Measurements from ENCODE around the gene MAPKAP1. TPM values are rescaled to one million over a fixed set of nuclear protein-coding genes. Genes with fewer than 3 reads are reported as not detected.

Gene MAPKAP1
- polyA plus RNA-seq, 1 donor (not counting 4 experiments of a cell fraction or from before 2014, with no cell fraction given): 129 TPM

- no peaks in the 10 kb centered on the region for H3K79me2 ChIP-seq (ENCODE audit: control insufficient read depth, insufficient read depth, low read length)
- FAIRE-seq (no peak), DNase-seq (ENCODE audit: low read depth, low spot score) (no peak)
- H3K4me1 ChIP-seq (ENCODE audit: control insufficient read depth, extremely low read depth, insufficient read depth, low read length): no peaks in the 10 kb centered on the region
- H2AFZ ChIP-seq (ENCODE audit: control insufficient read depth, low read length): no peak overlapping the region
- H3K4me2 ChIP-seq (ENCODE audit: control insufficient read depth, extremely low read depth, insufficient read depth, low read depth, low read length): no peak overlapping the region
- dilution Hi-C loops (cut with MboI; ENCODE audit: extremely low pct_ligation_motif_present, low sequenced_read_pairs): no loop called here
- no peaks in the 10 kb centered on the region for H3K9me1 ChIP-seq (ENCODE audit: control insufficient read depth, extremely low read depth, insufficient read depth, low read length)
- H3K36me3 ChIP-seq (ENCODE audit: control insufficient read depth in 2 of 2, extremely low read depth in 1 of 2, insufficient read depth in 2 of 2, low read length in 2 of 2): no peaks in the 10 kb centered on the region
- TF ChIP-seq EZH2 (IDR thresholded peaks at IDR 0.05; ENCODE audit: low read length) (no peak), CTCF (optimal IDR thresholded peaks at IDR 0.05 in 1 of 3, IDR thresholded peaks at IDR 0.05 in 1 of 3, conservative IDR thresholded peaks at IDR 0.05 in 1 of 3; ENCODE audit: extremely low read depth in 1 of 3, insufficient read depth in 2 of 3, low read length in 3 of 3) (no peak)
- no peak overlapping the region for H3K9ac ChIP-seq (ENCODE audit: control insufficient read depth, extremely low read depth, insufficient read depth, low read length)
- no peaks in the 10 kb centered on the region for H3K9me3 ChIP-seq (ENCODE audit: control insufficient read depth, low read depth, low read length)
- H3K27me3 ChIP-seq (ENCODE audit: control insufficient read depth, extremely low read depth, insufficient read depth, low read length): no peaks in the 10 kb centered on the region
- H3K27ac ChIP-seq (ENCODE audit: control insufficient read depth, insufficient read depth, low read length): no peak overlapping the region
- H4K20me1 ChIP-seq (ENCODE audit: control insufficient read depth, extremely low read depth, insufficient read depth, low read length): no peaks in the 10 kb centered on the region
- H3K4me3 ChIP-seq (ENCODE audit: control insufficient read depth in 2 of 3, extremely low read depth in 1 of 3, insufficient read depth in 2 of 3, low read depth in 1 of 3, low read length in 3 of 3): no peak overlapping the region
Observed at GRCh38 chr9:125425170-125425897, 281.7 kb downstream of the MAPKAP1 start.

GRCh38 chr9:125423964-125424363 is 283.0 kb downstream of the MAPKAP1 start:
- Histone ChIP-seq H3K4me2 (ENCODE audit: control insufficient read depth, extremely low read depth, insufficient read depth, low read depth, low read length) (no peak overlapping the region), H3K27me3 (ENCODE audit: control insufficient read depth, extremely low read depth, insufficient read depth, low read length) (no peaks in the 10 kb centered on the region), H2AFZ (ENCODE audit: control insufficient read depth, low read length) (no peak overlapping the region), H3K79me2 (ENCODE audit: control insufficient read depth, insufficient read depth, low read length) (no peaks in the 10 kb centered on the region), H3K9me3 (ENCODE audit: control insufficient read depth, low read depth, low read length) (no peaks in the 10 kb centered on the region), H3K27ac (ENCODE audit: control insufficient read depth, insufficient read depth, low read length) (no peak overlapping the region), H4K20me1 (ENCODE audit: control insufficient read depth, extremely low read depth, insufficient read depth, low read length) (no peaks in the 10 kb centered on the region), H3K9me1 (ENCODE audit: control insufficient read depth, extremely low read depth, insufficient read depth, low read length) (no peaks in the 10 kb centered on the region), H3K9ac (ENCODE audit: control insufficient read depth, extremely low read depth, insufficient read depth, low read length) (no peak overlapping the region), H3K4me1 (ENCODE audit: control insufficient read depth, extremely low read depth, insufficient read depth, low read length) (no peaks in the 10 kb centered on the region), H3K36me3 (ENCODE audit: control insufficient read depth in 2 of 2, extremely low read depth in 1 of 2, insufficient read depth in 2 of 2, low read length in 2 of 2) (no peaks in the 10 kb centered on the region), H3K4me3 (ENCODE audit: control insufficient read depth in 2 of 3, extremely low read depth in 1 of 3, insufficient read depth in 2 of 3, low read depth in 1 of 3, low read length in 3 of 3) (no peak overlapping the region)
- dilution Hi-C loops (cut with MboI; ENCODE audit: extremely low pct_ligation_motif_present, low sequenced_read_pairs): no loop called here
- TF ChIP-seq EZH2 (IDR thresholded peaks at IDR 0.05; ENCODE audit: low read length) (no peak), CTCF (optimal IDR thresholded peaks at IDR 0.05 in 1 of 3, IDR thresholded peaks at IDR 0.05 in 1 of 3, conservative IDR thresholded peaks at IDR 0.05 in 1 of 3; ENCODE audit: extremely low read depth in 1 of 3, insufficient read depth in 2 of 3, low read length in 3 of 3) (no peak)
- DNase-seq (ENCODE audit: low read depth, low spot score) (no peak), FAIRE-seq (no peak)

All from keratinocyte (primary cell).